Psoas muscle (tissue), 8 donors: Measurements from ENCODE around the gene RAP1A. TPM values are rescaled to one million over a fixed set of nuclear protein-coding genes. Genes with fewer than 3 reads are reported as not detected.

Experiments used
- ATAC-seq, 4 donors: fragments of 200-7000 bp; cut with Tn5 transposase; one replicate each; pipeline ENCODE4 v1.9.1; 2020; ENCODE audit warnings: moderate library complexity in 3 of 4, mild to moderate bottlenecking in 2 of 4
- DNase-seq, 2 donors: peaks; one replicate each; pipeline ENCODE4 v3.0.0-alpha.2; 2020
- H3K27ac ChIP-seq: fragments of 200-600 bp; one replicate; pipeline ENCODE4 v1.8.0; 2022
- H3K27me3 ChIP-seq, 3 donors: fragments of 200-600 bp in 1 of 3; one replicate each; pipeline versions ENCODE4 v1.6.1 to v1.8.0; 2013 to 2022; ENCODE audit warnings: low read length in 2 of 3, mild to moderate bottlenecking in 2 of 3, moderate library complexity in 1 of 3; ENCODE audit not compliant: insufficient read depth in 3 of 3
- H3K36me3 ChIP-seq, 2 donors: fragments of 200-600 bp in 1 of 2; one replicate each; pipeline versions ENCODE4 v1.6.1 to v1.8.0; 2013 to 2022; ENCODE audit warnings: low read depth in 1 of 2, mild to moderate bottlenecking in 1 of 2, moderate library complexity in 1 of 2; ENCODE audit not compliant: insufficient read depth in 1 of 2
- H3K4me1 ChIP-seq: fragments of 200-600 bp; one replicate; pipeline ENCODE4 v1.8.0; 2022
- H3K4me3 ChIP-seq: fragments of 200-600 bp; one replicate; pipeline ENCODE4 v1.8.0; 2022; ENCODE audit warnings: mild to moderate bottlenecking
- H3K9me3 ChIP-seq: fragments of 200-600 bp; one replicate; pipeline ENCODE4 v1.8.0; 2022
- WGBS, 3 donors: extraction: QIAGEN DNeasy Blood & Tissue Kit; methylation state at CpG; one replicate each; pipeline versions ENCODE4 v1.1.6 to v1.1.7; 2013; 5-methylcytosine and 5-hydroxymethylcytosine counted together
- intact Hi-C, 2 donors: fragments of 100-400 bp; cut with DNase I; formaldehyde crosslinking; loops; one replicate each; pipeline versions ENCODE4 v1.11.0 to v1.14.2; 2022
- polyA plus RNA-seq, 3 donors: library from polyadenylated mRNA; stranded (reverse); fragments of 200-250 nt; gene quantifications; one replicate each; pipeline ENCODE4 v1.2.3, GENCODE V29; 2013
- total RNA-seq, 4 donors: library from RNA; stranded (reverse); fragmentation: NEBNext Ultra II Directional in 2 of 4; extraction: Animal tissue kit (Norgen Biotek cat#: 25700) in 2 of 4; gene quantifications; one replicate each; pipeline versions ENCODE4 v1.2.1 to v1.2.4, GENCODE V29; 2021 to 2023
- TF ChIP-seq, protein P1 (sequence below): fragments of 200-600 bp; IDR thresholded peaks from one replicate; pipeline ENCODE4 v1.8.0; 2022; ENCODE audit warnings: antibody characterized with exemption
- donor health status: healthy with polysubstance abuse.
- donor health status: DM: no; HTN: no; CAD: no; lungs with moderate emphysema.
- donor health status: Bipolar disorder and iron deficiency.
- donor health status: healthy.
- donor health status: DM: yes; HTN: yes; CAD: no.
- donor health status: DM: no; HTN: no; CAD: no.
- donor health status: DM: no; HTN: no; CAD: no.
- donor health status: DM: yes; HTN: yes; CAD: no.

RAP1A gene
- total and polyA plus RNA-seq, 7 donors = 63.6 to 235 (median 76.6) TPM

DNA sequence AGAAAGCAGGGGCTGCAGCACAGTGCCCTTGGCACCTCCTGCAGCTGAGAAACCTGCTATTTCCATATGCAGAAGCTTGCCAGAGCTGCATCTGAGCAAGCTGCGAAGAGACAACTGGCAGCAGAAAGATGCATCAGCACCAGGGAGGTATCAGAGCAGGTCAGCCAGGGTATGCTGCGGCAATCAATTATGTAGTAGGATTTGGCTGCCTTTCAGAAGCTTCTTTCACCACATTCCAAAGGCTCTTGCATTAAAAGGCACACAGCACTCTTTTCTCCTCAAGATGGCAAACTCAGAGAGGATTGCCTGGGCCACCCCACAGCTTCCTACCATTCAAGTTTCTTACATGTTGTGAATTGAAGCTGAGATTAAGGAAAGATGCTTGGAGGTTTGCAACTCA lies 47.6 kb upstream of the RAP1A start:
- TF ChIP-seq, protein P1, sequence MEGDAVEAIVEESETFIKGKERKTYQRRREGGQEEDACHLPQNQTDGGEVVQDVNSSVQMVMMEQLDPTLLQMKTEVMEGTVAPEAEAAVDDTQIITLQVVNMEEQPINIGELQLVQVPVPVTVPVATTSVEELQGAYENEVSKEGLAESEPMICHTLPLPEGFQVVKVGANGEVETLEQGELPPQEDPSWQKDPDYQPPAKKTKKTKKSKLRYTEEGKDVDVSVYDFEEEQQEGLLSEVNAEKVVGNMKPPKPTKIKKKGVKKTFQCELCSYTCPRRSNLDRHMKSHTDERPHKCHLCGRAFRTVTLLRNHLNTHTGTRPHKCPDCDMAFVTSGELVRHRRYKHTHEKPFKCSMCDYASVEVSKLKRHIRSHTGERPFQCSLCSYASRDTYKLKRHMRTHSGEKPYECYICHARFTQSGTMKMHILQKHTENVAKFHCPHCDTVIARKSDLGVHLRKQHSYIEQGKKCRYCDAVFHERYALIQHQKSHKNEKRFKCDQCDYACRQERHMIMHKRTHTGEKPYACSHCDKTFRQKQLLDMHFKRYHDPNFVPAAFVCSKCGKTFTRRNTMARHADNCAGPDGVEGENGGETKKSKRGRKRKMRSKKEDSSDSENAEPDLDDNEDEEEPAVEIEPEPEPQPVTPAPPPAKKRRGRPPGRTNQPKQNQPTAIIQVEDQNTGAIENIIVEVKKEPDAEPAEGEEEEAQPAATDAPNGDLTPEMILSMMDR = no peak
- WGBS, 3 donors = 15 to 23% (median 18%) methylated on average over 2 of the region's 2 CpGs
- ATAC-seq = no peak

DNA sequence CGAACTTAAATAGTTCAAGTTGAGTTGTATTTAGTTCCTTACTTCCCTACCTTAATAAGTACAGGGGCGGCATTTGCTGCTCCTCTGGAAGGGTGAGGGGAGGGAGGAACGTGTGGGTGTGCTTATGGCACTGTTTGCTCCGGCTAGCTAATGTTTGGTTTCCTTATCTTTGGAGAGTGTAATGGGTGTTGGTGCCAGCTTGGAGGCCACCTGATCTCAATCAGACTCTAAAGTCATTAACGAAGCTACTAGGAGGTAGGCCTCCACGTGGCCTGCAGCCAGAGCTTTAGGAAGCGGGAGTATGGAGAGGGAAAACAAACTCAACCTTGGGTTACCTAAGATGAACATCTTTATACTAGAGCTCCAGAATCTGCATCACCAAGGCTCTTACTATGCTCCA lies 43.0 kb upstream of the RAP1A start:
- Histone ChIP-seq H3K4me3 (no peak overlapping the region), H3K36me3 (no peaks in the 10 kb centered on the region), H3K27me3 (no peaks in the 10 kb centered on the region), H3K27ac (no peak overlapping the region), H3K4me1 (peaks cover 6% of the 10 kb centered on the region), H3K9me3 (no peaks in the 10 kb centered on the region)
- intact Hi-C loops = loop anchor here in 1 of 2 donors (5.0 kb wide), 1 partner anchor 59 kb away; no protein-coding TSS in a partner anchor
- TF ChIP-seq, protein P1 = no peak
- no peak for ATAC-seq
- DNase-seq = no peak
- WGBS, 3 donors = 78 to 80% (median 79%) methylated on average over 7 of the region's 7 CpGs

More for the DNA sequence above, 47.6 kb upstream of the RAP1A start:
- Histone ChIP-seq H3K27ac (no peak overlapping the region), H3K9me3 (no peaks in the 10 kb centered on the region), H3K27me3 (no peaks in the 10 kb centered on the region), H3K4me1 (peaks cover 6% of the 10 kb centered on the region), H3K36me3 (no peaks in the 10 kb centered on the region), H3K4me3 (no peak overlapping the region)
- intact Hi-C loops = no loop called here
- no peak for DNase-seq

GRCh38 chr1:111577814-111578213 lies 41.8 kb upstream of the RAP1A start:
- peaks cover 1% of the 10 kb centered on the region for H3K4me1 ChIP-seq
- DNase-seq = no peak
- H3K9me3 ChIP-seq = no peaks in the 10 kb centered on the region
- TF ChIP-seq, protein P1 = no peak
- no peaks in the 10 kb centered on the region for H3K27me3 ChIP-seq
- H3K4me3 ChIP-seq = no peak overlapping the region
- ATAC-seq = no peak
- H3K36me3 ChIP-seq = no peaks in the 10 kb centered on the region
- no peak overlapping the region for H3K27ac ChIP-seq
- WGBS, 3 donors = 79 to 90% (median 87%) methylated on average over 2 of the region's 2 CpGs
- intact Hi-C loops = loop anchor here in 1 of 2 donors (5.0 kb wide), 1 partner anchor 61 kb away; no protein-coding TSS in a partner anchor

GRCh38 chr1:111581166-111581565 lies 38.4 kb upstream of the RAP1A start:
- Histone ChIP-seq H3K36me3 (no peaks in the 10 kb centered on the region), H3K27ac (no peak overlapping the region), H3K27me3 (no peaks in the 10 kb centered on the region), H3K4me1 (peaks cover 13% of the 10 kb centered on the region), H3K4me3 (no peak overlapping the region), H3K9me3 (no peaks in the 10 kb centered on the region)
- WGBS, 3 donors = 42 to 50% (median 45%) methylated on average over 2 of the region's 2 CpGs
- intact Hi-C loops = no loop called here
- no peak for ATAC-seq
- TF ChIP-seq, protein P1 = no peak
- no peak for DNase-seq

DNA sequence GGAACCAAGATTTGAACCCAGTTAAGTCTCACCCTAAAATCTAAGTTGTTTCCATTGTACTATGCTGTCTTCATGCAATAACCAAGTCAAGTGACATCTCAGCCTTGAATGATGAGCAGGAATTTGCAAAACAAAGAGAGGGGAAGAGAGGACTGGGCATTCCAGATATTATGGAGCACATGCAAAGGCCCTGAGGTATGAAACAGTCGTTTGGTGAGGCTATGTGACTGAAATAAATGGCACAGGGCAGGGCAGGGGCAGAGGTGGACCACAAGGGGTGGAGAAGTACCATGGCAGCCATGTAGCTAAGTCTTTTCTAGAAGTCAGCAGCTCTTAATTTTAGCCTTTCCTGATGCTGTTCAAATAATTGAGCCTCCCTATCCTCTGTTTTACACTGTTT lies 37.6 kb upstream of the RAP1A start:
- ATAC-seq = no peak
- H3K27ac ChIP-seq = no peak overlapping the region
- H3K4me1 ChIP-seq = peaks cover 13% of the 10 kb centered on the region
- TF ChIP-seq, protein P1 = no peak
- WGBS, 3 donors = 71 to 85% (median 81%) methylated on average over 1 of the region's 1 CpG
- intact Hi-C loops = no loop called here
- no peaks in the 10 kb centered on the region for H3K27me3 ChIP-seq
- H3K36me3 ChIP-seq = no peaks in the 10 kb centered on the region
- H3K4me3 ChIP-seq = no peak overlapping the region
- H3K9me3 ChIP-seq = no peaks in the 10 kb centered on the region
- no peak for DNase-seq
